HG03439 (cell line): ENCODE results near the gene NT5DC1.

ENCODE experiments used
- ATAC-seq: cut with Tn5 transposase; IDR thresholded peaks from one replicate; pipeline ENCODE4 v1.9.1; 2021; ENCODE audit warnings: mild to moderate bottlenecking, moderate library complexity; ENCODE audit not compliant: unreplicated experiment

Gene NT5DC1

GRCh38 chr6:116100419-116101301 is at the start of gene NT5DC1:
TSS of gene NT5DC1 (plus strand) at chr6:116100853. CDS start at chr6:116100931, 78 bp downstream.
- peak; percentile 91 for ATAC-seq

- ATAC-seq: no peak
Measured at GRCh38 chr6:116051244-116051643, 49.4 kb upstream of the NT5DC1 start.

- ATAC-seq: no peak
Measured at GRCh38 chr6:116055513-116055912, 45.1 kb upstream of the NT5DC1 start.

- no peak for ATAC-seq
Measured at GRCh38 chr6:116057766-116058165, 42.9 kb upstream of the NT5DC1 start.

- peak; percentile 86 for ATAC-seq
Measured at GRCh38 chr6:116059713-116060571, 40.7 kb upstream of the NT5DC1 start.

- ATAC-seq: no peak
Measured at GRCh38 chr6:116060572-116061283, 39.9 kb upstream of the NT5DC1 start, which contains the start of gene FRK. TSS of gene FRK (minus strand) at chr6:116060891. CDS start at chr6:116060311, 580 bp downstream.

GRCh38 chr6:116062496-116062895 is 38.2 kb upstream of the NT5DC1 start:
- no peak for ATAC-seq

GRCh38 chr6:116064666-116065065 is 36.0 kb upstream of the NT5DC1 start:
- ATAC-seq: no peak

- ATAC-seq: no peak
Measured at GRCh38 chr6:116066789-116067188, 33.9 kb upstream of the NT5DC1 start.

GRCh38 chr6:116070101-116070500 is 30.6 kb upstream of the NT5DC1 start:
- ATAC-seq: no peak

GRCh38 chr6:116070616-116071389 is 29.9 kb upstream of the NT5DC1 start:
- no peak for ATAC-seq

- ATAC-seq: no peak
Measured at GRCh38 chr6:116072368-116072767, 28.3 kb upstream of the NT5DC1 start.

- ATAC-seq: no peak
Measured at GRCh38 chr6:116073765-116074440, 26.8 kb upstream of the NT5DC1 start.

GRCh38 chr6:116074732-116075390 is 25.8 kb upstream of the NT5DC1 start:
- no peak for ATAC-seq

GRCh38 chr6:116078522-116078921 is 22.1 kb upstream of the NT5DC1 start:
- ATAC-seq: no peak

- no peak for ATAC-seq
Measured at GRCh38 chr6:116078945-116079344, 21.7 kb upstream of the NT5DC1 start.

GRCh38 chr6:116083052-116083451 is 17.6 kb upstream of the NT5DC1 start:
- ATAC-seq: no peak

GRCh38 chr6:116084284-116084683 is 16.4 kb upstream of the NT5DC1 start:
- ATAC-seq: no peak

GRCh38 chr6:116087437-116088027 is 13.1 kb upstream of the NT5DC1 start:
- peak; percentile 99 for ATAC-seq
